ENCODE results near the gene MACO1.
"Not testable (repeated sequence)": the region's sequence is repeated elsewhere in the genome, so short reads cannot be mapped to it uniquely, and the experiment has no call there.

GRCh38 chr1:25383090-25383489, 47.6 kb upstream of the MACO1 start:
- TF ChIP-seq CTCF (IDR thresholded peaks at IDR 0.05 in 8 of 11, conservative IDR thresholded peaks at IDR 0.05 in 3 of 11); POLR2AphosphoS5 (IDR thresholded peaks at IDR 0.05); POLR2A (IDR thresholded peaks at IDR 0.05): not testable (repeated sequence)
